A673 (cell line): ENCODE measurements around the gene PDCD4. TPM values are rescaled to one million over a fixed set of nuclear protein-coding genes. Genes with fewer than 3 reads are reported as not detected.

Source experiments
- BruUV-seq: library from RNA; stranded (reverse); fragments of 400-500 nt; replicated peaks from 2 replicates; lab custom pipeline; 2021; lab: Mats Ljungman, UMichigan
- CTCF ChIA-PET: fragments of 300-600 bp; sonication (Branson Sonifier 250); formaldehyde crosslinking; loops from one replicate; lab custom pipeline; 2022; ENCODE audit warnings: antibody characterized with exemption; lab: Charles Lee
- POLR2A ChIA-PET: fragments of 300-600 bp; sonication (Branson Sonifier 250); formaldehyde crosslinking; loops from one replicate; lab custom pipeline; 2022; ENCODE audit warnings: antibody characterized with exemption; ENCODE audit not compliant: low non-redundant PET; lab: Charles Lee
- DNase-seq: peaks from one replicate; pipeline ENCODE4 v3.0.0-alpha.2; 2015; ENCODE audit warnings: low spot score
- H3K27ac ChIP-seq: fragments of 200-600 bp; sonication (generic); 2 replicates; pipeline ENCODE4 v1.5.1; 2016; ENCODE audit warnings: mixed run types, low read depth, mild to moderate bottlenecking, mixed read lengths, antibody characterized with exemption, low read length; ENCODE audit not compliant: poor library complexity, severe bottlenecking
- H3K27me3 ChIP-seq: fragments of 200-600 bp; sonication (generic); replicated peaks from 2 replicates; pipeline ENCODE4 v1.6.1; 2017; ENCODE audit warnings: mixed run types, low read depth, mild to moderate bottlenecking, mixed read lengths, antibody characterized with exemption, low read length; ENCODE audit not compliant: insufficient read depth, poor library complexity
- H3K36me3 ChIP-seq: fragments of 200-600 bp; sonication (generic); 2 replicates; pipeline ENCODE4 v1.6.1; 2016; ENCODE audit warnings: mixed run types, mild to moderate bottlenecking, mixed read lengths, antibody characterized with exemption, low read length; ENCODE audit not compliant: insufficient read depth, poor library complexity, severe bottlenecking
- H3K4me1 ChIP-seq: fragments of 200-600 bp; sonication (generic); 2 replicates; pipeline ENCODE4 v1.6.1; 2017; ENCODE audit warnings: mixed run types, mild to moderate bottlenecking, mixed read lengths, antibody characterized with exemption, low read length; ENCODE audit not compliant: insufficient read depth, poor library complexity, severe bottlenecking
- H3K4me3 ChIP-seq: fragments of 200-600 bp; sonication (generic); 2 replicates; pipeline ENCODE4 v1.5.1; 2016; ENCODE audit warnings: low read depth, mixed run types, mild to moderate bottlenecking, mixed read lengths, low read length; ENCODE audit not compliant: poor library complexity, severe bottlenecking
- H3K9me3 ChIP-seq: fragments of 200-600 bp; sonication (generic); 2 replicates; pipeline ENCODE4 v1.6.1; 2016; ENCODE audit warnings: mixed run types, low read depth, mild to moderate bottlenecking, mixed read lengths, antibody characterized with exemption, low read length; ENCODE audit not compliant: poor library complexity, severe bottlenecking
- CTCF ChIP-seq: fragments of 300-800, 200-600 bp; sonication (generic); conservative IDR thresholded peaks from 2 replicates; pipeline ENCODE4 v1.5.1; 2017; ENCODE audit warnings: low read depth, mild to moderate bottlenecking, antibody characterized with exemption, low read length, moderate library complexity, mixed read lengths
- EZH2 ChIP-seq: fragments of 200-600 bp; sonication (generic); IDR thresholded peaks from 2 replicates; pipeline ENCODE4 v1.6.1; 2017; ENCODE audit warnings: borderline replicate concordance, low read depth, mild to moderate bottlenecking, mixed read lengths, antibody characterized with exemption, low read length; ENCODE audit not compliant: poor library complexity, severe bottlenecking
- intact Hi-C: fragments of 100-400 bp; cut with micrococcal nuclease; formaldehyde crosslinking; loops from one replicate; pipeline ENCODE4 v1.10.0; 2022; ENCODE audit not compliant: unreplicated experiment
- total RNA-seq: library from RNA; stranded (reverse); gene quantifications from 2 replicates; pipeline ENCODE4 v1.2.3, GENCODE V29; 2021

The PDCD4 gene
- total RNA-seq, 1 experiment from 2014 or later: 17.3 TPM

DNA sequence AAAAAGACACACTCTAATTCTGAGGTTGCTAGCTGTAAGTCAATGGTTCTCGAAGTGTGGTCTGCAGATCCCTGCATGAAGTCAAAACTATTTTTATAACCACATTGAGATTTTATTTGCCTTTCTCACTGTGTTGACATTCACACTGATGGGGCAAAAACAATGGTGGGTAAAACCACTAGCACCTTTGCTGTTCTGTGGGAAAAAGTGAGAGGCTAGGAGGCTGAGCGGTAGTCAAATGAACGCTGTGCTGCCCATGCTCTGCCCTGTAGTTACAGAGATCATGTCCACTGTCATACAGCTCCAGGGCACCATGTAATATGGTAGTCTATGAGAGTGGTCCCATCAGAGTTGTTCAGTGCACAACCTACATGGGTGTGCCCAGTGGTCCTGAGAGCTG, 21.6 kb upstream of the PDCD4 start:
- Histone ChIP-seq H3K9me3 (no peaks in the 10 kb centered on the region), H3K4me3 (no peak overlapping the region), H3K27me3 (no peaks in the 10 kb centered on the region), H3K36me3 (no peaks in the 10 kb centered on the region), H3K4me1 (no peaks in the 10 kb centered on the region), H3K27ac (no peak overlapping the region)
- no TSS peak for BruUV-seq
- TF ChIP-seq EZH2 (no peak), CTCF (no peak)
- POLR2A ChIA-PET: interaction anchor here (0.6 kb wide), 1 partner anchor 44 kb away, joined by 6 read pairs; no protein-coding TSS in a partner anchor
- CTCF ChIA-PET: no interaction called here
- no peak for DNase-seq
- intact Hi-C loops: no loop called here

DNA sequence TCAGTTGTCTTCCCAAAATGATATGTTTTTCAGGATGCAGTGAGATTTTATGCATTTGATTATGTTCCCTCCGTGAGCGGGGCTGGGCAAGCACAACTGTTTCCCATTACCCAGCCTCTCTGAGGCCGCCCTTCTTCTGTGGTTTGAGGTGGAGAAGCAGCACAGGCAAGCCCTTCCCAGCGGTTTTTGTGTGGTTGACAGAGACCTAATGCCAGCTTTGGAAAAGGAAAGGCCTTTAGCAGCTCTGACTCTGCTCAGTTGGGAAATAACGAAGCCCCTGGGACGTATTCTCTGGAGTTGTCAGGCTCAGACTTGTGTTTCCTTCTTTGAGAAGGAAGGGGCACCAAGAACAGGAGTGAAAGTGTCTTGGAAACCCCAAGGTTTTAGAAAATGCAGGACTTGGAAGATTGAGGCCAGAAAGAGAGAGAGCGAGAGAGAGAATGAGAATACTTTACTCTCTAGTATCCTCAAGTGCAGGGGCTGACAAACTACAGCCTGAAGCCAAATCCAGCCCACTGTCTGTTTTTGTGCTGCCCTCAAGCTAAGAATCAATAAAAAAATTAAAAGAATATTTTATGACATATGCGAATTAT, 20.6 kb upstream of the PDCD4 start:
- ChIA-PET CTCF (no interaction called here), POLR2A (no interaction called here)
- Histone ChIP-seq H3K27ac (no peak overlapping the region), H3K36me3 (no peaks in the 10 kb centered on the region), H3K9me3 (no peaks in the 10 kb centered on the region), H3K27me3 (no peaks in the 10 kb centered on the region), H3K4me1 (no peaks in the 10 kb centered on the region), H3K4me3 (no peak overlapping the region)
- intact Hi-C loops: no loop called here
- no peak for TF ChIP-seq EZH2
- TF ChIP-seq CTCF: no peak
- DNase-seq: no peak
- BruUV-seq: no TSS peak

DNA sequence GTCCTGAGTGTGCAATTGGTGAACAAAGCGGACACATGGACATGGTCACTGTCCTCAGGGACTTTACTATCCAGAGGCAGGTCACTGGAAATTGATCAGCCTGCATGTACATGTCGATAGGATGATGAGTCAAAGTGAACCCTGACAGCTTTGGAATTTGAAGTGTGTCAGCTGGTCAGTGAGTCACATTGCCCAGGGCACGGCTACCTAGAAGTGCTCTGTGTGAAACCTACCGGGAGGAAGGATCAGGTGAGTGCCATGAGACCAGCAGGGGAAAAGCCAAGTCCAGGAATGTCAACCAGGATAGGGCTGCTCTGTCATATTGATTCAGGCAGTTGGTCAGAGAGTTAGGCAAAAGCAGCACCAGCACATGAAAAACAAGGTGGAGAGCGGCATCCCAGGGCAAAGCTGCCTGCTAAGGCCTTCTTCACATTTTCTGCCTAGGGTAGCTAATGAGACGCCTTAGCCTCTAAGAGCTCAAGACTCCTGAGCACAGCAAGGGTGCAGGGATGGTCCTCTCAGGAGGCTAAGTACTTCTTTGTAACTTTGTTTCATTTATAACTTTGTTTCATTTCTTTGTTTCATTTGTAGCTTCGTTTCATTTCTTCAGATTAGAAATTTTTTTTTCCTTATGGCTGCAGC, 19.4 kb upstream of the PDCD4 start:
- Histone ChIP-seq H3K27ac (no peak overlapping the region), H3K4me1 (no peaks in the 10 kb centered on the region), H3K36me3 (no peaks in the 10 kb centered on the region), H3K9me3 (no peaks in the 10 kb centered on the region), H3K4me3 (no peak overlapping the region), H3K27me3 (no peaks in the 10 kb centered on the region)
- ChIA-PET CTCF (no interaction called here), POLR2A (no interaction called here)
- intact Hi-C loops: no loop called here
- BruUV-seq: no TSS peak
- TF ChIP-seq EZH2: no peak
- no peak for TF ChIP-seq CTCF
- DNase-seq: no peak
